8988T (cell line): ENCODE measurements around the gene BHLHA15.

Source experiments
- DNase-seq: peaks from one replicate; pipeline ENCODE4 v3.0.0; 2011

BHLHA15 gene

DNA sequence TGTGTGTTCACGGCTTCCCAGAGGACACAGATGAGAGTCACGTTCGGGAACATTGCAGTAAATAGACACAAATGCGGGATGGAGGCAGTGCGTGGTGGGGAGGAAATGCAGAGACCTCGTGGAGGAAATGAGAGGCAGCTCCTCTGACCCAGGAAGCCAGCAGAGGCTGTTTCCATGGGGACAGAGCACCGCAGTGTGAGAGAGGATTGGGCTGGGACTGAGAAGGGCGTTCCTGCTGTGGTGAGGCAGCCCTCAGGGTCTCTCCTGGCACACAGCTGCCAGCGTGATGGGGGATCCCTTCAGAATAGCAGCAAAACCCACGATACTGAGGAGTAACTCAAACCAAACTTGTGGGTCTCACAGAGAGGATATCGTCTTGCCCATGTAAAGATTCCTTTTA is 21.7 kb upstream of the BHLHA15 start:
- DNase-seq = no peak

DNA sequence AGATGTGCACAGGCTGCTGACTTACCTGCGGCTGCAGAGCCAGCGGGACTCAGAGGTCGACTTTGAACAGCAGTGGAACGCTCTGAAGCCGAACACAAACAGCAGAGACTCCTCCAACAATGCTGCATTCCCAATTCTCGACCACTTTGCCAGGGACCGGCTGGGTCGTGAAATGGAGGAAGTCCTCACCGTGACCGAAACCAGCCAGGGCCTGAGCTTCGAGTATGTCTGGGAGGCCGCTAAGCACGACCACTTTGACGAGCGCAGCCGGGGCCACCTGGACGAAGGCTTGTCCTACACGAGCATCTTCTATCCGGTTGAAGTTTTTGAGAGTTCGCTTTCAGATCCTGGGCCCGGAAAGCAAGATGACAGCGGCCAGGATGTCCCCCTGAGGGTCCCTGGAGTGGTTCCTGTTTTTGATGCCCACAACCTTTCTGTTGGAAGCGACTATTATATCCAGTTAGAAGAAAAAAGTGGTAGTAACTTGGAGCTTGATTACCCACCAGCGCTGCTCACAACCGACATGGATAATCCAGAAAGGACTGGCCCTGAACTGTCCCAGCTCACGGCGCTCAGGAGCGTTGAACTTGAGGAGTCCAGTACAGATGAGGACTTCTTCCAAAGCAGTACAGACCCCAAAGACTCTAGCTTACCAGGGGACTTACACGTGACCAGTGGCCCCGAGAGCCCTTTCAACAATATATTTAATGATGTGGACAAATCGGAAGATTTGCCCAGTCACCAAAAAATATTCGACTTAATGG is 19.4 kb upstream of the BHLHA15 start:
- DNase-seq = no peak

DNA sequence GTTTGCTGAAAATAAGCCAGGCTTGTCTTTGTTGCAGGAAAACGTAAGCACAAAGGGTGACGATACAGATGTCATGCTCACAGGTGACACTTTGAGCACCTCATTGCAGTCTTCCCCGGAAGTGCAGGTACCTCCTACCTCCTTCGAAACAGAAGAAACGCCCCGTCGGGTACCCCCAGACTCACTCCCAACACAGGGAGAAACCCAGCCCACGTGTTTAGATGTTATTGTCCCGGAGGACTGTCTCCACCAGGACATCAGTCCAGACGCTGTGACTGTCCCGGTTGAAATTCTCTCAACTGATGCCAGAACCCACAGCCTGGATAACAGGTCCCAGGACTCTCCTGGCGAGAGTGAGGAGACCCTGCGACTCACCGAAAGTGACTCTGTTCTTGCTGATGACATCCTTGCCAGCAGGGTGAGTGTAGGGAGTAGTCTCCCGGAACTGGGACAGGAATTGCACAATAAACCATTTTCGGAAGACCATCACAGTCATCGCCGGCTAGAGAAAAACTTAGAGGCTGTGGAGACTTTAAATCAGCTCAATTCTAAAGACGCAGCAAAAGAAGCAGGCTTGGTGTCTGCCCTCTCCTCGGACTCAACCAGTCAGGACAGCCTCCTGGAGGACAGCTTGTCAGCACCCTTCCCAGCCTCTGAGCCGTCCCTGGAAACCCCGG is 18.3 kb upstream of the BHLHA15 start:
- no peak for DNase-seq

DNA sequence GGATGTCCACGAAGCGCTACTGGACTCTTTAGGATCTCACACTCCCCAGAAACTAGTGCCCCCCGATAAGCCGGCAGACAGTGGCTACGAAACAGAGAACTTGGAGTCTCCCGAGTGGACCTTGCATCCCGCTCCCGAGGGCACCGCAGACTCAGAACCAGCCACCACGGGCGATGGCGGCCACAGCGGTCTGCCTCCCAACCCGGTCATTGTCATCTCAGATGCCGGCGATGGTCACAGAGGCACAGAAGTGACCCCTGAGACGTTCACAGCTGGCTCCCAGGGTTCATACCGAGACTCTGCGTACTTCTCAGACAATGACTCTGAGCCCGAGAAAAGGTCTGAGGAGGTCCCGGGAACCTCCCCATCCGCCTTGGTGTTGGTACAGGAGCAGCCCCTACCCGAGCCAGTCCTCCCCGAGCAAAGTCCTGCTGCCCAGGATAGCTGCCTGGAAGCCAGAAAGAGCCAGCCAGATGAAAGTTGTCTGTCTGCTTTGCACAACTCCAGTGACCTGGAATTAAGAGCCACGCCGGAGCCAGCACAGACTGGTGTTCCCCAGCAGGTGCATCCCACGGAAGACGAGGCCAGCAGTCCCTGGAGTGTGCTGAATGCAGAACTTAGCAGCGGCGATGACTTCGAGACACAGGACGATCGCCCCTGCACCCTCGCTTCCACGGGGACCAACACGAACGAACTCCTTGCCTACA is 17.6 kb upstream of the BHLHA15 start:
- no peak for DNase-seq

DNA sequence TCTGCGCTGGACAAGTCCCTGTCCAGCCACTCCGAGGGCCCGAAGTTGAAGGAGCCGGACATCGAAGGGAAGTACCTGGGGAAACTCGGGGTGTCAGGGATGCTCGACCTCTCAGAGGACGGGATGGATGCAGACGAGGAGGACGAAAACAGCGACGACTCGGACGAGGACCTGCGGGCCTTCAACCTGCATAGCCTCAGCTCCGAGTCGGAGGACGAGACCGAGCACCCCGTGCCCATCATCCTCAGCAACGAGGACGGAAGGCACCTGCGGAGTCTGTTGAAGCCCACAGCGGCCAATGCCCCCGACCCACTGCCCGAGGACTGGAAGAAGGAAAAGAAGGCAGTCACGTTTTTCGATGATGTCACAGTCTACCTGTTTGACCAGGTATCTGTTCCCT is 17.1 kb upstream of the BHLHA15 start:
- DNase-seq = no peak

DNA sequence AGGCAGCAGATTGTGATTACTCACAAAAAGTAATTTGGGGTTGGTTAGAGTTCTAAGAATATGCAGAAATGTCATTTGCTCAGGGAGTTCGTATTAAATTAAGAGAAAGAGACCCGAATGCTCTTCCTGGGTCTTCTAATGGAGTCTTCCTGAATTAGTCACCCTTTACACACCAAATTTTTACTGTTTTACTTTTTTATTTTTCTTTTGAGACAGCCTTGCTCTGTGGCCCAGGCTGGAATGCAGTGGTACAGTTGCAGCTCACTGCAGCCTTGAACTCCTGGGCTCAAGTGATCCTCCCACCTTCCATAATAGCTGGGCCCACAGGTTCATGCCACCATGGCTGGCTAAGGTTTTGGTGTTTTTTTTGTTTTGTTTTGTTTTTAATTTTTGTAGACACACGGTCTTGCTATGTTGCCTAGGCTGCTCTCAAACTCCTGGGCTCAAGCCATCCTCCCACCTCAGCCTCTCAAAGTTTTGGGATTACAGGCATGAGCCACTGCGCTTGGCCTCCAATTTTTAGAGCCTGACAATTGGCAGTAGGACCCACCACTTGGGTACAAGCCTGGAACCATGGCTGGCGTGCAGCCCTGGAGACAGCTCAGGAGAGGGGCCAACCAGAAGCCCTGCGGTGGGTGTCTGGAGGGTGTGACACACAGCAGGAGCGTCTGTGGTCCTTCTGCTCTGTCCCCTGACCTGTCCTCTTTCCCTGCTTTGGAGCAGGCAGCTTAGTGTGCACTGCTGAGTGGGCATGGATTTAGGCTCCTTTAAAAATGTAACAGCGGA is 16.4 kb upstream of the BHLHA15 start:
- DNase-seq = no peak

DNA sequence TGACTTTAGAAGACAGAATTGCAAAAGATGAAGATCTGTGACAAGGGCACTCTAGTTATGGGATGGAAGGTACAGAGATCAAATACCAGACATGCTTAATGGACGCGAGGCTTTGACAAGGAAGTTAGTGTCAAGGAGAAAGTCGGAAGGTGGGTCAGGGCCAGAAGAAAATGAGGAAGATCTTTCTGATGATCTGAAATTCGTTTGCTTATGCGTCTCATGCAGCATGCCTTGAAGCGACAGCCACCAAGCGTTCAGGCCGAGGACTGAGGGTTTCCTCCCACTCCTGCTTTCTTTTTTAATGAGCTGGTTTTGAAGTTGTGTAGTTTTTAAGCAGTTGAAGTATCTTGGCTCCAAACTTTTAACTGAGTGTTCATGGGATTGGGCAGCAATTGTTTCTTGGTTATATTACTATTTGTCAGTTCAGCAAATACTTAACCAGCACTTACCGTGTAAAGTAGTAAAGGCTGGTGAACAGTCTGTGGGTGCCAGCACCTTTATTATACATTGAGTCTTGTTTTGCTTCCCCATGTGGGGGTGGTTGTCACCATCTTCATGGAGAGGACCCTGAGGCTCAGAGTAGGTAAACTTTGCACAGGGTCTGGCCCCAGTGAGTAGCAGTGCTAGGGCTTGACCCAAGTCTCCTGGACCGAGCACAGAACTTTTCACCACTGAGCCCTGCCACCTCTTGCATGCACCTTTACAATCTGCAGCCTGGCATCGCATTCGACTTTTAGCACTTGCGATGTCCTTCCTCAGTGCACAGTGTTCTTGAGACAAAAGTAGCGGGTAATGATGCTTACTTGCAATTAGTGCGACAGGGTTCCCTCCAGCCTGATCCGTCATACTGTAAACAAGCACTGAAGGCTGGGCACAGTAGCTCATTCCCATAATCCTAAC is 14.3 kb upstream of the BHLHA15 start:
- no peak for DNase-seq

DNA sequence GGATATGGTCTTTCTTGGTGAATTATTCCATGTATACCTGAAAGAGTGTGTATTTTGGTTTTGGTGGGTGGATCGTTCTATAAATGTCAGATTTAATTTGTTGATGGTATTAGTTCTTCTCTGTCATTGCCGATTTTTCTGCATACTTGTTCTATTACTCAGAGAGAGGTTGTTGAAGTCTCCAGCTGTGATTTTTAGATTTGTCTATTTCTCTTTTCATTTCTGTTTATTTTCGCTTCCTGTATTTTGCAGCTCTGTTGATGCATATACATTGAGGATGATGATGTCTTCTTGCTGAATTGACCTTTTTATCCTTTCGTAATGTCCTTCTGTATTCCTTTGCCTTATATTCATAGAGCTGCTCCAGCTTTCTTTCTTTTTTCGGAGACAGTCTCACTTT is 12.1 kb upstream of the BHLHA15 start:
- no peak for DNase-seq

DNA sequence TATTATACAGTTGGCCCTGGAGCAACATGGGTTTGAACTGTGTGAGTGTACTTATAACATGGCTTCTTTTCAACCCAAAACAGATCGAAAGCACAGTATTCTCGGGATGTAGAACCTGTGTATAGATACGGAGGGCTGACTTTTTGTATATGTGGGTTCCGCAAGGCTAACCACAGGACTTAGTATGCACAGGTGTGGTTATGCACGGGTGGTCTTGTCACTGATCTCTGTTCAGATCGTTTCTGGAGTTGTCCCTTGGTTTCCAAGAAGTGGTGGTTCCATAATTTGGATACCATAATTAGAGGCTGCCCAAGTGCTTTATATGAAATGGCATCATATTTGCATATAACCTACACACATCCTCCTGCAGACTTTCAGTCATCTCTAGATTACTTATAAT is 10.9 kb upstream of the BHLHA15 start:
- DNase-seq = no peak

DNA sequence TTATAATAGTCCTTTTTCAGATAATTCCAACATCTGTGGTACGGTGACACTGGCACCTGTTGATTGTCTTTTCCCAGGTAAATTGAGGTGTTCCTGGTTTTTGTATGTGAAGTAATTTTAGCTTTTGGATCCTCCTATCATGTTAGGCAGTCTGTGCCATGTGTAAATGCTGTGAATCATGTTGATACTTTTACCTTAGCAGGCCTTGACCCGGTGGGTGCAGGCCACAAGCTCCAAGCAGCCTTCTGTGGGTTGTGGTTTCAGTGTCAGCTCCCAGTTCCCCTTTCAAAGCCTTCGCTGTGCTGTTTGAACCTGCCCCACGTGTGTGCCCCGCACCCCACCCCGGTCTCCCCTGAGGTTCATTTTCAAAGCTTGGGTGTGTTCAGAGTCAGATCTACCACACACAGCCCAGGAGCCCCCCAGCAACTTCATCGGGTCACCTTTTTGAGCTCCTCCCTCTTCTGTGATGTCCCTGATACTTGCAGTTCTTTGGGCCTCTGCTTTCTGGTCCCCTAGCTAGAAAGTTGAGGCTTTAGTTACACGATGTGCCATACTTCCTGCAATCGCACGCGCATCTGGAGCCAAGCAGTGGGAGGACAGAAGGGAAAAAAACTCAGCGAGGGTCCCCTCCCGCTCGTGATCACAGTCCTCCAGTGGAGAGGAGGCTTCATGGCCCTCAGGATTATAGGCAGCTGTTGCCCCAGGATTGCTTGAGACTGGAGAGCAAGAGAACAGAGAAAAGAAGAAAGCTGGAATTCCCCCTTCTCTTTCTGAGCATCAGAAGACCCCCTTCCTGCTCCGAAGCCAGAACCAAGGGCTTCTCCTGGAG is 8.7 kb upstream of the BHLHA15 start:
- DNase-seq = no peak

DNA sequence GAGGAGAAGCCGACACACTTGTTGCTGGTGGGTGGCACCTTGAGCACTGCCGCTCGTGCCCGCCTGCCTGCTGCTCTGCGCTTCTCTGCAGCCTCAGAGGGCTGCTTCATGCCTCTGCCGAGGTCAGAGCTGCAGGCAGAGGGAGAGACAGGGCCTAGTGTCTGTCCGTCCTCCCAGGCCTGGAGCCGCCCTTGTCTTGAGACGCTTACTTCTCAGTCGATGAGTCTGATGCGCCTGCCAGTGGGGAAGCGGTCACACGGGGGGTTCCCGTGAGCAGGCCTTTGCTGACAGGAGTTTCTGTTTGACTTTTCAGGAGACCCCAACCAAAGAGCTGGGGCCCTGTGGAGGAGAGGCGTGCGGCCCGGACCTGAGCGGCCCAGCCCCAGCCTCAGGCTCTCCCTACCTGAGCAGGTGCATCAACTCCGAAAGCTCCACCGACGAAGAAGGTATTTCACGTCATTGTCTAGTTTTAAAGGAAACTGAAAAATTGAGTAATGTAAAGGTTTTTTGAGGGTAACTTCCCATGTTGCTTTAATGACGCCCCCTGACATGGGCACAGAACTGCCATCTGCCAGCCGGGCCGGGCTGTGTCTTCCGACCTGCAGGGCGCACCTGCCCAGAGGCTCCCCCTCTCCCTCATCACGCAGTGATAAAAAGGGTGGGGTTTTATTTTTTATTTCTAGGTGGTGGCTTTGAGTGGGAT is 7.8 kb upstream of the BHLHA15 start:
- no peak for DNase-seq

DNA sequence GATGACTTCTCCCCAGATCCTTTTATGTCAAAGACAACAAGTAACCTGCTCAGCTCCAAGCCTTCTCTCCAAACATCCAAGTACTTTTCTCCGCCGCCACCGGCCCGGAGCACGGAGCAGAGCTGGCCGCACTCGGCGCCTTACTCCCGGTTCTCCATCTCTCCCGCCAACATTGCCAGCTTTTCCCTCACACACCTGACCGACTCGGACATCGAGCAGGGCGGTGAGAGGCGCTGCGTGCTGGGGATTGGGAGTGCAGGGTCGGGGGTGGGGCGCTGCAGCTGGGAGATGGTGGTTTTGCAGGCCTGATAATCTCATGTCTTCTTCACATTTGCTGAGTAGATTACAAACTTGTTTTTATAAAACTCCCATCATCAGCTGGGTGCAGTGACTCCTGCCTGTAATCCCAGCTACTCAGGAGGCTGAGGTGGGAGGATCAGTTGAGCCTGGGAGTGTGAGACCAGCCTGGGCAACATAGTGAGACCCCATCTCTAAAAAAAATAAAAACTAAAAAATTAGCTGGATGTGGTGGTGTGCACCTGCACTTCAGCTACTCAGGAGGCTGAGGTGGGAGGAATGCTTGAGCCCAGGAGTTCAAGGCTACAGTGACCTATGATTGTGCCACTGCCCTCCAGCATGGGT is 7.2 kb upstream of the BHLHA15 start:
- DNase-seq = no peak

DNA sequence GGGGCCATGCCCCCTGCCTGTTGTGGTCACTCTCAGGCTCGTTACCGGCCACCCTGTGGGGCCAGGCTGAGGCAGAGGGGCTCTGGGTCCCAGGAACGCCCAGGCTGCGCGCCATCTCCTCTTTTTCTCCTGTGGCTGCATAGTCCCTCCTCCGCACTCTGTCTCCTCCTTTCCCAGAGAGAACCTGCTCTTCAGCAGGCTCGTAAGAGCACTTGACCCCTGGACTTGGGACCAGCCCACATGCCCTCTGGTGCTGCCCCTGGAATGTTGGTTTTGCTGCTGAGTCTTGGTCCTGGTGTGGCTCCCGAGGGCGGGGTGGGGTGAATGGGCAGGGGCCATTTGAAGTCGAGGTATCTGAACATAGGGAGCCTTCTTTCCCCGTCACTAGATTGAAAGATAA is 6.6 kb upstream of the BHLHA15 start:
- DNase-seq = no peak

DNA sequence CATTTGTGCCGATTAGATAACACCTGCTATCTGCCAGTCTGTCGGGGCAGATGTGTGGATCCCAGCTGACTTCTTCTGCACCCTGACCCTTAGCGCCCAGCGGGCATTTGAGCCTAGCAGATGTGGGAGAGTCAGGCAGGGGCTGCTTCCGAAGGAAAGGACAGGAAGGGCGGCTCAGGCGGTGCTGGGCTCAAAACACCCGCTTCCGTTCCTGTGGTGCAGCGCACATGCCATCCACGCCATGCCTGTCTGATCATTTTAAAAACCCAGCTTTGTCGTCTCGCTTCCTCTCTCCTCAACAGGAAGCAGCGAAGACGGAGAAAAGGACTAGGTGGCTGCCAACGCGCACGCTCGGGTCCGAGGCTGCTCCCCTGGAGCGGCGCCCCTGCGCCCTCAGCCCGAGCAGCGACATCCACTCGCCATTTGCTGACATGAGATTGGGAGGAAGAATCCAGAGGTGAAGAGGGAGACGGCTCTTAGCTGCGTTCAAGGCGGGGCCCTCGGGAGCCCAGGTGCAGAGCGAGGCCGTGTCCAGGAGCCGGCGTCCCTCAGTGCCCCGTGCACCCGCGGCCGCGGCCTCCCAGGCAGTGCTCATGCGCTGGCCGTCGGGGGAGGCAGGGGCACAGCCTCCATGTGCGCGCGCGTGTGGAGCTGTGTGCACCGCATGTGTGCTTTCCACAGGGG is 5.9 kb upstream of the BHLHA15 start:
- no peak for DNase-seq

DNA sequence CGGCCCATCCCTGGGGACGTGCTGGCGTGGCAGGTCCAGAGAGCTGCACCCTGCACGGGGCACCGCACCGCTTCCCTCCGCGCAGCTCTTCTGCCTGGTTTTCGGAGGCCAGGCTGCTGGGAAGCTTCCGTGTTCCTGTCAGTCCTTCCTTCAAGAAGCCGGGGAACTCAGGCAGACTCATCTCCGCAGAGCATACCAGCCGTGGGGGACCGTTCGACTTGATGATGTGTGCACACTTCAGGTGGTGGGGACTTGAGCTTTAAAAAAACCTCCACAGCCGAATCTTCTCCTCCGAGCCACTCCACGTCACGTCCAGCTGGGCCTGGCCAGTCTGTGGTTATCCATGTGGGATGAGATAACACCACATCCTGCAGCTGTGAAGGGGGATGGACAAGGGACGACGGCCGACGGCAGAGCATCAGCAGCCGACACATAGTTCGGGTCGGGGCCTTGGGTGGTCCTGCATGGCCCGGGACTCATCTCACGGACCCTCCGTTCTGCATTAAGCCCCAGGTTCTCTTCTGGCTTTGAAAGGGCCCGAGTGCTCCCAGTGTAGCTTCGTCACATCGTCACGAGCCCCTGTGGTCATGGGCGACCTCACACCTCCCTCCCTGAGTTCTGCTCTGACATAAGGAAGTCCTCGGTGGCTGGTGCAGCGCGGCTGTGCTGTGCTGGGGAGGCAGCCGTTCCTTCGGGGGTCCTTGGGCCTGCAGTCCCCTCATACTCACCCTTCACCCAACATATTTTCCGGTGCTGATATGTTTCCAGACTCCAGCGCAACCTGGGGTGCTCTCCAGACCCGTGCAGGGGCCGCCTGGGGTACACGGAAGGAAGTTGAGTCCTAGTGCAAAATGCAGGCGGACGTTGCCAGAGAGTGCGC is 4.5 kb upstream of the BHLHA15 start:
- no peak for DNase-seq

DNA sequence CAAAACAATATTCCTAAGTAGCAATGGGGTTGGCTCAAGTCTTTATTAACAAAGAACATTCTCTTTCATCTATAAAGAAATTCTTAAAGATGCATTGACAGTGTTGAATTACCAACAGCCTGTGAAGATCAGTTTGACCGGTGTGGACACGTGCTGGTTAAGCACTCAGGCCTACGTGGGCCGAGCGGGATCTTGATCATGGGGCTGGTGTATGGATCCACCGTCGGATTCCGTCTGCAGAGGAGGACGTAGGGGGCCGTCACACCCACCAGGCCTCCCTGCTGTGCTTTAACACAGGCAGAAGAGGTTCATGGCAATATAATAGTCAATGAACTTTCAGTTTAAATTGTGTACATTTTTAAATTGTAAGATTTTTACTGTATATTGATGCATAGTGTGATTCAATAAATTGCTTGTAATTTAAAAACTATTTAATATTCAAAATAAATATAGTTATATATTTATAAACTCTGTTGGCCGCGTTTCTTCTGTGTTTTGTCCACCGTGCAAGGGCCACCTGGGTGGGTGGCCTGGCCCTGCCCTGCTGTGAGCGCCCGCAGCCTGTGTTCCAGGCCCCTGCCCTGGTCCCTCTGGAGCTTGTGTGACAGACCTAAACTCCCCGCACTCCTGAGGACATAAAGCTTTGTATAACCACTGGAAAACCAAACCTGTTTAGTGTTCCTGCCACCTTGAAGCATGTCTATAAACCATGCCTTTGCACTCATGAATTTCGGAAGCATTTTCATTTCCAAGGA is 1.9 kb upstream of the BHLHA15 start:
- no peak for DNase-seq

DNA sequence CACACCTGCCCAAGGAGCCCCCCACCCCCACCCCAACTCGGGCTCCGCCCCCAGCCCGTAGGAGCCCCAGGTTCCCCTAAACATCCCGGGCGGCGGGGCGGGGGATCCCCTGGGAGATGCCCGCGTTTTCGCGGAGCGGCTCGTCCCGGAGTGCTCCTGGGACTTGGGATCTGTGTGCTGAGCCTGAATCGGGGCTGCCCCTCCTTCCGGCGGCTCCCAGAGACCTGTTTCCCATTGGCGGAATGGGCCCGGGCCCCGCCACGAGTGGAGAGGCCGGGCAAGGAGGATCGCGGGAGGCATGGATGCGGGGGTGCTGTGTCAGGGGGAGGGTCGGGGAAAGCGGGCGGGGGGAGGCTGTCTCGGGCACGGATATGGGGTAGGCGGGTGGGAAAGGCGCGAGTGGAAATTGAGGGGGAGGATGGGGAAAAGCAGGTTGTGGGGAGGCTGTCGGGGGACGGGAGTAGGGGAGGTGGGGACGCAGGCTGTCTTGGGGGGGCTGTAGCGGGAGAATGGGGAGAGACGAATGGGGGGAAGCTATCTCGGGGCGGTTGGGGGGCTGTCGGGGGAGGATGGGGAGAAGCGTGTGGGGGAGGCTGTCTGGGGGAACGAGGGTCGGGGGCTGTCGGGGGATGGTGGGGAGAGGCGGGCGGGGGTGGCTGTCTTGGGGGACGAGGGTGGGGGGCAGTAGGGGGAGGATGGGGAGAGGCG is 572 bp upstream of the BHLHA15 start:
- DNase-seq = no peak
